GM12891 (cell line): ENCODE results near the gene THPO.

Source experiments
- DNase-seq: peaks from one replicate; pipeline ENCODE4 v3.0.0; 2011; ENCODE audit warnings: low spot score; ENCODE audit not compliant: insufficient read length
- FAIRE-seq: peaks from 2 replicates; lab custom pipeline; 2011; peaks lifted over from hg19 to GRCh38; lab: Jason Lieb, UNC
- PAX5 ChIP-seq: IDR thresholded peaks from 2 replicates; pipeline ENCODE4 v1.6.1; 2011; ENCODE audit warnings: low read length, moderate library complexity, mild to moderate bottlenecking; ENCODE audit not compliant: insufficient read depth, severe bottlenecking
- POLR2A ChIP-seq: IDR thresholded peaks from 2 replicates; pipeline ENCODE4 v1.6.1; 2011; ENCODE audit warnings: low read depth, low read length, control low read depth
- POLR2AphosphoS5 ChIP-seq: IDR thresholded peaks from 2 replicates; pipeline ENCODE4 v1.6.1; 2011; ENCODE audit warnings: low read depth, low read length, control low read depth
- POU2F2 ChIP-seq: IDR thresholded peaks from 2 replicates; pipeline ENCODE4 v1.6.1; 2011; ENCODE audit warnings: low read depth, mild to moderate bottlenecking, control low read depth, low read length, moderate library complexity
- SPI1 ChIP-seq: IDR thresholded peaks from 2 replicates; pipeline ENCODE4 v1.6.1; 2011; ENCODE audit warnings: low read depth, low read length, control low read depth
- TAF1 ChIP-seq: IDR thresholded peaks from 2 replicates; pipeline ENCODE4 v1.6.1; 2011; ENCODE audit warnings: low read depth, low read length, control low read depth

The THPO gene

DNA sequence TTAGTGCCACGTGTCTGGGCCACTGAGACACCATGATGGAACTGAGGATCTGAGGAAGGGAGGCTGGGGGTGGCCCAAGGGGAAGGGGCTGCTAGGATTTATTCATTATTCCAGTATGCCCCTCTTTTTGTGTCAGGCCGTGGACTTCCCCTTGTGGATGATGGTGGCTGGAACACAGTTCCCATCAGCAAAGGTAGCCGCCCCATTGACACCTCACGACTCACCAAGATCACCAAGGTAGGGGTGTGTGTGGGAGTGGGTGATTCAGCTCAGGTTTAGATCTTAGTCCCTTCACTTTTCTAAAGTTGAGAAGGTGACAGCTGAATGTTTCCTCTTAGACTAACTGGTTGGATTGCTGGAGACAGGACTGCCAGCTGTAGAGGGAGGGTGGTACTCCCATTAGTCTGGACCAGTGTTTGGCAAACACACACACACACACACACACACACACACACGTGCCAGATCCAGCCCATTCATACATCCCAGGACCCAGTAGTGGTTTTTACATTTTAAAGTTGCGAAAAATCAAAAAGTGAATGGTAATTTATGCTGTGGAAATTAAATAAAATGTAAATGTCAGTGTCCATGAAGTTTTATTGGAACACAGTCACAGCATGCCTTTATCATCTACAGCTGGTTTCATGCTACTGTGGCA lies 52.2 kb downstream of the THPO start:
- FAIRE-seq (no peak), DNase-seq (no peak)
- TF ChIP-seq SPI1 (no peak), POLR2AphosphoS5 (no peak), POU2F2 (no peak), PAX5 (no peak), POLR2A (no peak), TAF1 (no peak)

DNA sequence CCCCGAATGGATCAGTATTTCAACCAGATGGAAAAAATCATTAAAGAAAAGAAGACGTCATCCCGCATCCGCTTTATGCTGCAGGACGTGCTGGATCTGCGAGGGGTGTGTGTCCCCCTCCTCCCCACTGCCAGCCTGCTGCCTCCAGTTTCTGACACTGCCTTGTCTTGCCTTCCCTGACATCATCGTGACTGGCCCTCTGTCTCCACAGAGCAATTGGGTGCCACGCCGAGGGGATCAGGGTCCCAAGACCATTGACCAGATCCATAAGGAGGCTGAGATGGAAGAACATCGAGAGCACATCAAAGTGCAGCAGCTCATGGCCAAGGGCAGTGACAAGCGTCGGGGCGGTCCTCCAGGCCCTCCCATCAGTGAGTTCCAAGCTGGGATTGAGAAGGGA lies 52.7 kb downstream of the THPO start:
- FAIRE-seq (no peak), DNase-seq (no peak)
- no peak for TF ChIP-seq PAX5
- no peak for TF ChIP-seq POU2F2
- TF ChIP-seq SPI1: no peak
- no peak for TF ChIP-seq TAF1
- no peak for TF ChIP-seq POLR2A
- no peak; the same call in 1 of the 2 replicates for TF ChIP-seq POLR2AphosphoS5

DNA sequence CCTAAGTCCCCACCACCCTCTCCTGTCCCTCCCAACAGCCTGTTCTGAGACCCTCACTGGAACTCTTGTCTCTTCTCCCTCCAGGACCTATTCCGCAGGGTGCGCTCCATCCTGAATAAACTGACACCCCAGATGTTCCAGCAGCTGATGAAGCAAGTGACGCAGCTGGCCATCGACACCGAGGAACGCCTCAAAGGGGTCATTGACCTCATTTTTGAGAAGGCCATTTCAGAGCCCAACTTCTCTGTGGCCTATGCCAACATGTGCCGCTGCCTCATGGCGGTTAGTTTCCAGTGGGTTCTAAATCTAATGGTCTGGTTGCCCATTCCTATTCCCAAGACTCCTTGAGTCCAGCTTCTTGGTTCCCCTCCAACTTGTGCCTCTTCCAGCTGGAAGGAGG lies 54.3 kb downstream of the THPO start:
- TF ChIP-seq POLR2A (no peak), TAF1 (no peak), POLR2AphosphoS5 (no peak), PAX5 (no peak), SPI1 (no peak), POU2F2 (no peak)
- DNase-seq (no peak), FAIRE-seq (no peak)

DNA sequence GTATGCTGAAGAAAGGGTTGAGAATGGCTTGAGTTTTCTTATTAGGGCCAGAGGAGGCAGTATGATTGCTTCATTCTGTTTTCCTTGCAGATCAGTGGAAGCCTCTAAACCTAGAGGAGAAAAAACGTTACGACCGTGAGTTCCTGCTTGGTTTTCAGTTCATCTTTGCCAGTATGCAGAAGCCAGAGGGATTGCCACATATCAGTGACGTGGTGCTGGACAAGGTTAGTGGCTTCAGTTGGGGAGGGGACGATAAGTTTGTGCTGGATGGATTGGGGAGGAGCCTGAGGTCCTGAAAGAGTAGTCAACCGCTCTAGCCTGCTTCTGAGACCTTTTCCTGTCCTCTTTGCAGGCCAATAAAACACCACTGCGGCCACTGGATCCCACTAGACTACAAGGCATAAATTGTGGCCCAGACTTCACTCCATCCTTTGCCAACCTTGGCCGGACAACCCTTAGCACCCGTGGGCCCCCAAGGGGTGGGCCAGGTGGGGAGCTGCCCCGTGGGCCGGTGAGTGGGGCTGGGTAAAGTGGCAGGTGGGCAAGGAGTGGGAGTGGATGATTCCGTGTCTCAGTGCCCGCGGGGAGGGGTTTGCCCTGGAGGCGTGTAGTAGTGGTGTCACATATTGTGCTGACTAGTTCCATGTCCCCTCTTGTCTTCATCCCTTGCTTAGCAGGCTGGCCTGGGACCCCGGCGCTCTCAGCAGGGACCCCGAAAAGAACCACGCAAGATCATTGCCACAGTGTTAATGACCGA lies 55.1 kb downstream of the THPO start:
- no peak for TF ChIP-seq SPI1
- TF ChIP-seq PAX5: no peak
- TF ChIP-seq POU2F2: no peak
- TF ChIP-seq TAF1: no peak
- no peak; the same call in 1 of the 2 replicates for TF ChIP-seq POLR2AphosphoS5
- TF ChIP-seq POLR2A: no peak; the same call in 1 of the 2 replicates
- FAIRE-seq (no peak), DNase-seq (no peak)
